AG10803 (cell line): ENCODE results near the gene NAB2.

ENCODE experiments used
- DNase-seq: peaks from one replicate; pipeline ENCODE4 v3.0.0; 2010; ENCODE audit warnings: low read depth
- H3K4me3 ChIP-seq: 2 replicates; pipeline ENCODE4 v1.5.1; 2011; ENCODE audit warnings: mild to moderate bottlenecking, low read length, control low read depth
- CTCF ChIP-seq: conservative IDR thresholded peaks from 2 replicates; pipeline ENCODE4 v1.5.1; 2011; ENCODE audit warnings: mild to moderate bottlenecking, low read length, control low read depth, inconsistent platforms

The NAB2 gene

DNA sequence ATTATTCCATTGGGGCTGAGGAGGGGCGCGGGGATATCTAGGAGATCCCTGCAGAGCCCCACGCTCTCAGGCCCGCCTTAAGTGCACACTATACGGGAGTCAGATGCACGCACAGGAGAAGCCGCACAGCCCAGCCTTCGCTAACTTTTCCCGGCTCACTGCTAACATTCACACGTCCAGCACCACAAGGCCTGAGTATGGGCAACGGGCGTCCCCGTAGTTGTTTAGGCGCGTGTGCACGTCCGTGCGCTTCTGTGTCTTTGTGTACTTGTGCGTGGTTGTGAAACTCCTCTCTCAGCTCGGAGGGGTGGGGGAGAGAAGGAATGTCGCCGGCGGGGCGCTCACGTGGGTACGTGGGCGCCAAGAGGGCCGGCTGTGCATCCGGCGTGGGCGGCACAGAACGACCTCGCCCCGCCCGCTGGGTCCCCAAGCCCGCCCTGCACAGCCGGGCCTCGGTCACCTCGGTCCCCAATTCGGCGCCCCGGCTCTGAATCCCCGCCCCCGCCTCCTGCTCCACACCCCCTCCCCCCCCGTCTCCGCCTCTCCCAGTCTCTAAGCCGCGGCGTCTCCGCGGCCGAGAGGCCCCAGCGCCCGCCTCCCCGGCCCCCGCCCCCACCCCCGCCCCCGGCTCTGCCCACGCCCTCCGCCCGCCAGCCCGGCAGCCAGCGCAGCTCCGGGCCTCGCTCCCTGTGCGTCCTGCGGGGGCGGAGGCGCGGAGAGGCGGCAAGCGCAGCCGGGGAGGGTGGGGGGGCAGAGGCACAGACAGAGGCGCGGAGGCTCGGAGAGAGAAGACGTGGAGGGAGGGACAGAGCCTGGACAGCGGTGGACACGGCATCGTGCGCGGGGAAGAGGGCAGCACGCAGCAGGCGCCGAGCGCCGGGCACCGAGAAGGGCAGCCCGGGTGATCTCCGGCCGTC, at the start of gene NAB2:
TSS of gene NAB2 (plus strand) at position 761 of the 917 bp plus-strand sequence. CDS start 158 bp downstream, outside the sequence.
- DNase-seq = peak; percentile 98
- peak within 1 kb of the TSS; percentile 90 for H3K4me3 ChIP-seq
- TF ChIP-seq CTCF = no peak

GRCh38 chr12:57040211-57040610, 48.7 kb upstream of the NAB2 start:
- H3K4me3 ChIP-seq = no peak overlapping the region
- TF ChIP-seq CTCF = no peak
- no peak for DNase-seq

GRCh38 chr12:57040750-57041149, 48.2 kb upstream of the NAB2 start:
- no peak for DNase-seq
- no peak overlapping the region for H3K4me3 ChIP-seq
- no peak for TF ChIP-seq CTCF

DNA sequence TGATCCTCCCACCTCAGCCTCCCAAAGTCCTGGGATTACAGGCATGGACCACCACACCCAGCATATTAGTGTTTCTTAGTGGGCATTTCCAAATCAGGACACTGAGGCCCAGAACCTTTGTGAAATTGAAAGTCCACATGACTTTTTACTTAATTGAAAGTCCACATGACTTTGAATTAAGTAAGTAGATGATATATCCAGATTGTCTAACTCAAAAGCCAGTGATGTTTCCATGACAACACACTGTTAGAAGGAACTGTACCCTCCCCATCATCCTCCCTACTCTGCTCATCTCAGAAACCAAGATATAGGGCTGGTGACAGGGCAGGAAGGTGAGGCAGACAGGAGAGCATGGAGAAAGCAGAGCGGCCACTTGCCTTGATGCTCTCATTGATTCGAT, 46.2 kb upstream of the NAB2 start:
- no peak for TF ChIP-seq CTCF
- no peak for DNase-seq
- no peak overlapping the region for H3K4me3 ChIP-seq

- no peak for TF ChIP-seq CTCF
- no peak for DNase-seq
- no peak overlapping the region for H3K4me3 ChIP-seq
These were observed 44.4 kb upstream of the NAB2 start for GRCh38 chr12:57044468-57044867.

DNA sequence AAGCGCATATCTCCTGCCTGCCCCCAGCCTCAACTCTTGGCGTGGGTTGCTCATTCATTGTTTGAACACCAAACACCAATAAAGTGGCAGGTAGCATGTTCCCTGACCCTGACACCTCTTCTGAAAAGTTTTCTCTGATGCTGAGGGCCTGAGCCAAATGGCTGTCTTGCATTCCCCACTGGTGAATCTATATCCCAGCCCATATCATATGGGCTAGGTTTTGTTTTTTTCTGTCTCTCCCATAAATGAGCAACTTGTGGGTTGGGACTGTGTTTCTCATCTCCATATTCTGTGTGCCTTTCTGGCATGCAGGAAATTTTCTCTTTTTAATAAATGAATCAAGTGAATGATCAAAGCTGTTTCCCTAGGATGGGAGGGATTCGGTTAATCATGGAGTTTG, 44.0 kb upstream of the NAB2 start:
- no peak for TF ChIP-seq CTCF

More for the DNA sequence above, 44.0 kb upstream of the NAB2 start:
- DNase-seq = no peak
- H3K4me3 ChIP-seq = no peak overlapping the region
